RWPE1 (cell line): ENCODE results near the gene AGL.
A peak's percentile ranks its signal among the peaks of the same experiment; 100 is the strongest.

Source experiments
- CTCF ChIA-PET: fragments of 350-600 bp; sonication (Branson Sonifier 250); formaldehyde crosslinking; extraction: SDS; loops from one replicate; lab custom pipeline; 2021; lab: Yijun Ruan, JAX
- POLR2A ChIA-PET: fragments of 400-600 bp; formaldehyde crosslinking; extraction: SDS; loops from one replicate; lab custom pipeline; 2020; ENCODE audit warnings: antibody characterized with exemption; ENCODE audit not compliant: low non-redundant PET; lab: Yijun Ruan, JAX
- DNase-seq: peaks from one replicate; pipeline ENCODE4 v3.0.0; 2012; ENCODE audit warnings: low spot score
- H3K27ac ChIP-seq: fragments of 450-650 bp; 2 replicates; pipeline ENCODE4 v1.5.1; 2017
- CTCF ChIP-seq: fragments of 450-650 bp; conservative IDR thresholded peaks from 2 replicates; pipeline ENCODE4 v1.5.1; 2017; ENCODE audit warnings: low read depth, mild to moderate bottlenecking

Gene AGL

GRCh38 chr1:99814373-99814900 lies 35.7 kb upstream of the AGL start:
- POLR2A ChIA-PET: no interaction called here
- DNase-seq: peak; percentile 21
- no peak overlapping the region for H3K27ac ChIP-seq
- TF ChIP-seq CTCF: no peak
- CTCF ChIA-PET: interaction anchor here (0.8 kb wide), 1 partner anchor 403 kb away, joined by 3 read pairs; no protein-coding TSS in a partner anchor

- no peak for TF ChIP-seq CTCF
These were observed 33.5 kb upstream of the AGL start for GRCh38 chr1:99816656-99817055.

GRCh38 chr1:99818063-99818699 lies 32.0 kb upstream of the AGL start:
- ChIA-PET CTCF (interaction anchor here (0.6 kb wide), 1 partner anchor 21 kb away, joined by 3 read pairs; no protein-coding TSS in a partner anchor), POLR2A (no interaction called here)
- no peak for TF ChIP-seq CTCF
- H3K27ac ChIP-seq: no peak overlapping the region
- no peak for DNase-seq

More at GRCh38 chr1:99816656-99817055, 33.5 kb upstream of the AGL start:
- ChIA-PET CTCF (no interaction called here), POLR2A (no interaction called here)
- no peak for DNase-seq
- H3K27ac ChIP-seq: no peak overlapping the region

GRCh38 chr1:99820546-99820945 lies 29.6 kb upstream of the AGL start:
- ChIA-PET CTCF (no interaction called here), POLR2A (interaction anchor here (0.6 kb wide), 1 partner anchor 30 kb away, joined by 3 read pairs; no protein-coding TSS in a partner anchor)
- DNase-seq: no peak
- TF ChIP-seq CTCF: no peak
- H3K27ac ChIP-seq: no peak overlapping the region

- no peak overlapping the region for H3K27ac ChIP-seq
- TF ChIP-seq CTCF: no peak
- CTCF ChIA-PET: no interaction called here
- no peak for DNase-seq
- POLR2A ChIA-PET: interaction anchor here (0.6 kb wide), 1 partner anchor 147 kb away, joined by 3 read pairs; no protein-coding TSS in a partner anchor
These were observed 25.1 kb upstream of the AGL start for GRCh38 chr1:99825098-99825497.

- CTCF ChIA-PET: no interaction called here
- no peak overlapping the region for H3K27ac ChIP-seq
- DNase-seq: no peak
- POLR2A ChIA-PET: interaction anchor here (0.6 kb wide), 1 partner anchor 146 kb away, joined by 3 read pairs; no protein-coding TSS in a partner anchor
- no peak for TF ChIP-seq CTCF
These were observed 24.5 kb upstream of the AGL start for GRCh38 chr1:99825702-99826101.
